ENCODE results near the gene CMC1. TPM values are rescaled to one million over a fixed set of nuclear protein-coding genes. Genes with fewer than 3 reads are reported as not detected.

Gene CMC1
- total RNA-seq, 1 donor = 5.8 TPM

GRCh38 chr3:28320981-28321380, 79.6 kb downstream of the CMC1 start:
- Histone ChIP-seq H3K9me3 (ENCODE audit: low read depth, low read length) (no peaks in the 10 kb centered on the region), H3K27me3 (ENCODE audit: insufficient read depth, low read length) (no peaks in the 10 kb centered on the region), H4K20me1 (ENCODE audit: insufficient read depth, low read length) (no peaks in the 10 kb centered on the region), H3K36me3 (ENCODE audit: insufficient read depth, low read length) (peaks cover 21% of the 10 kb centered on the region), H3K27ac (ENCODE audit: low read depth, low read length) (no peak overlapping the region), H2AFZ (ENCODE audit: low read length) (no peak overlapping the region), H3K4me3 (ENCODE audit: insufficient read depth, low read length) (no peak overlapping the region), H3K4me2 (ENCODE audit: insufficient read depth, low read length) (no peak overlapping the region), H3K79me2 (ENCODE audit: insufficient read depth, low read length) (no peaks in the 10 kb centered on the region), H3K4me1 (ENCODE audit: insufficient read depth, low read length) (peaks cover 7% of the 10 kb centered on the region)
- no peak for TF ChIP-seq CTCF (IDR thresholded peaks at IDR 0.05; ENCODE audit: extremely low read depth, low read depth, low read length)
- no peak for DNase-seq (ENCODE audit: insufficient read length, low spot score, missing footprints)

- H4K20me1 ChIP-seq (ENCODE audit: insufficient read depth, low read length) = no peaks in the 10 kb centered on the region
- H3K4me1 ChIP-seq (ENCODE audit: insufficient read depth, low read length) = peaks cover 10% of the 10 kb centered on the region
- H3K4me2 ChIP-seq (ENCODE audit: insufficient read depth, low read length) = no peak overlapping the region
- no peak for TF ChIP-seq CTCF (IDR thresholded peaks at IDR 0.05; ENCODE audit: extremely low read depth, low read depth, low read length)
- peaks cover 21% of the 10 kb centered on the region for H3K36me3 ChIP-seq (ENCODE audit: insufficient read depth, low read length)
- no peak for DNase-seq (ENCODE audit: insufficient read length, low spot score, missing footprints)
- no peaks in the 10 kb centered on the region for H3K9me3 ChIP-seq (ENCODE audit: low read depth, low read length)
- no peak overlapping the region for H3K4me3 ChIP-seq (ENCODE audit: insufficient read depth, low read length)
- H3K79me2 ChIP-seq (ENCODE audit: insufficient read depth, low read length) = no peaks in the 10 kb centered on the region
- no peaks in the 10 kb centered on the region for H3K27me3 ChIP-seq (ENCODE audit: insufficient read depth, low read length)
- H3K27ac ChIP-seq (ENCODE audit: low read depth, low read length) = no peak overlapping the region
- no peak overlapping the region for H2AFZ ChIP-seq (ENCODE audit: low read length)
Observed at GRCh38 chr3:28322464-28322863, 81.0 kb downstream of the CMC1 start.

GRCh38 chr3:28326458-28326926, 85.1 kb downstream of the CMC1 start:
- Histone ChIP-seq H3K27ac (ENCODE audit: low read depth, low read length) (no peak overlapping the region), H3K9me3 (ENCODE audit: low read depth, low read length) (no peaks in the 10 kb centered on the region), H3K4me2 (ENCODE audit: insufficient read depth, low read length) (no peak overlapping the region), H3K79me2 (ENCODE audit: insufficient read depth, low read length) (no peaks in the 10 kb centered on the region), H3K4me3 (ENCODE audit: insufficient read depth, low read length) (no peak overlapping the region), H3K27me3 (ENCODE audit: insufficient read depth, low read length) (no peaks in the 10 kb centered on the region), H3K4me1 (ENCODE audit: insufficient read depth, low read length) (peaks cover 10% of the 10 kb centered on the region), H2AFZ (ENCODE audit: low read length) (no peak overlapping the region), H3K36me3 (ENCODE audit: insufficient read depth, low read length) (peaks cover 21% of the 10 kb centered on the region), H4K20me1 (ENCODE audit: insufficient read depth, low read length) (no peaks in the 10 kb centered on the region)
- no peak for DNase-seq (ENCODE audit: insufficient read length, low spot score, missing footprints)
- no peak for TF ChIP-seq CTCF (IDR thresholded peaks at IDR 0.05; ENCODE audit: extremely low read depth, low read depth, low read length)

GRCh38 chr3:28328188-28329151, 87.1 kb downstream of the CMC1 start:
- Histone ChIP-seq H2AFZ (ENCODE audit: low read length) (no peak overlapping the region), H3K27ac (ENCODE audit: low read depth, low read length) (no peak overlapping the region), H3K9me3 (ENCODE audit: low read depth, low read length) (no peaks in the 10 kb centered on the region), H3K4me1 (ENCODE audit: insufficient read depth, low read length) (peaks cover 2% of the 10 kb centered on the region), H3K27me3 (ENCODE audit: insufficient read depth, low read length) (no peaks in the 10 kb centered on the region), H3K4me2 (ENCODE audit: insufficient read depth, low read length) (no peak overlapping the region), H3K79me2 (ENCODE audit: insufficient read depth, low read length) (no peaks in the 10 kb centered on the region), H4K20me1 (ENCODE audit: insufficient read depth, low read length) (no peaks in the 10 kb centered on the region), H3K4me3 (ENCODE audit: insufficient read depth, low read length) (no peak overlapping the region), H3K36me3 (ENCODE audit: insufficient read depth, low read length) (peaks cover 33% of the 10 kb centered on the region)
- DNase-seq (ENCODE audit: insufficient read length, low spot score, missing footprints) = no peak
- peak; percentile 68 for TF ChIP-seq CTCF (IDR thresholded peaks at IDR 0.05; ENCODE audit: extremely low read depth, low read depth, low read length)
